NCI-H2107 treated with DMSO at 0.1 percent for 48 hours (cell line): Measurements from ENCODE around the gene SNTG2.
A peak's percentile ranks its signal among the peaks of the same experiment; 100 is the strongest.

Experiments used
- DNase-seq: peaks from one replicate; lab custom pipeline; 2025; ENCODE audit not compliant: unreplicated experiment; lab: John Stamatoyannopoulos, UW

Gene SNTG2

DNA sequence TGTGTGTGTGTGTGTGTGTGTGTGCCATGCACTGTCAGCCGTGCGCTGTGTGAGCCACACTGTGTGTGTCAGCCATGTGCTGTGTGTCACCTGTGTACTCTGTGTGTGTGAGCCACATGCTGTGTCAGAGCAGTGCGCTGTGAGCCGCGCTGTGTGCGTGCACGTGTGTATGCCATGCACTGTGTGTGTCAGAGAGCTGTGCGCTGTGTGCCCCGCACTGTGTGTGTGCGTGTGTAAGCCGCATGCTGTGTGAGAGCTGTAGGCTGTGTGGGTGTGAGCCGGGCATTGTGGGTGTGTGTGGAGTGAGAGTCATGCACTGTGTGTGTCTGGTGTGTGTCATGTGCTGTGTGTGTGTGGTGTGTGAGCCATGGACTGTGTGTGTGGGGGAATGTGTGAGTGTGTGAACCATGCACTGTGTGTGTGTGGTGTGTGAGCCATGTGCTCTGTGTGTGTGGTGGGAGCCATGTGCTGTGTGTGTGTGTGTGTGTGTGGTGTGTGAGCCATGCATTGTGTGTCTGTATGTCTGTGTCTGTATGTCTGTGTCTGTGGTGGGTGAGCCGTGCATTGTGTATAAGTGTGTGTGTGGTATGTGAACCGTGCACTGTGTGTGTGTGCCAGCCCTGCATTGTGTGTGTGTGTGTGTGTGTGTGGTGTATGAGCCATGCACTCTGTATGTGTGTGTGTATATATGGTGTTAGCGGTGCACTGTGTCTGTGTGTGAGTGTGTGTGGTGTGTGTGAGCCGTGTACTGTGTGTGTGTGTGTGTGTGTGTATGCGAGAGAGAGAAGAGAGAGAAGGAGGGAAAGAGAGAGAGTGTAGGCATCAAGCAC lies 356.3 kb downstream of the SNTG2 start:
- DNase-seq: no peak

DNA sequence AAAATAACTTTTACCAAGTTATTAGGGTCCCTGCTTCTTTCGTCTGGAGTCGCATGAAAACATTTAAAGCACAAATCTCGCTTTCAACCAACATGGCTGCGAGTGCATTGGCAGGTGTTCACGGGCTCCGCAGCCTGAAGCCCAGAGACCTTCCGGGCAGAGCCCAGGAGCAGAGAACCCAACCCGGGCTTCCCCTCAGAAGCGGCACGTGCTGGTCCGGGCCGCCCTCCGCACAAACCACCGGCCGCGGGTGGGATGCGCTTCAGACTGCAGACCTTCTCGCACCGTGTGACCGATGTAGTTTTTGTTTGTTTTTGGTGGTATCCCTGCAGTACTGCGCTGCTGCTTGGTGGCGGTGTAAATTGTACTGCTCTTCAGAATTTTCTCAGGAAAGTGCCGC lies 357.0 kb downstream of the SNTG2 start:
- no peak for DNase-seq

DNA sequence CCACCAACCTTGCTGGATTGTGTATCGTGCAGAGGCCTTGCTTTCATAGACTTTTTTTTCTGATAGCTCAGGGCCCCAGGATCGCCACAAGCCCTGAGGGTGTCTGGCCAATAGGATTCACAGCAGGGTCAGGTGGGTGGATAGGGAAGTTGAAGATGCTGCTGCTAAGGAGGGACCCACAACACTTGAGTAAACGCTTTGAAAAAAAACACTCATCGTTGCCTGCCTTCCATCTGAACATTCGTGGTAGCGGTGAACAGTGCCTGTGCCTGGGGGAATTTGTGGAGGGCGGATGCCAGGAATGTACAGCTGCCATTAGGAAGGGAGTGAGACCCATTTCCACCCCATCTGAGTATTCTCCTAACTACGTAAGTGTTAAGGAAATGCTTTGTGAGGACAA lies 358.0 kb downstream of the SNTG2 start:
- DNase-seq: no peak

DNA sequence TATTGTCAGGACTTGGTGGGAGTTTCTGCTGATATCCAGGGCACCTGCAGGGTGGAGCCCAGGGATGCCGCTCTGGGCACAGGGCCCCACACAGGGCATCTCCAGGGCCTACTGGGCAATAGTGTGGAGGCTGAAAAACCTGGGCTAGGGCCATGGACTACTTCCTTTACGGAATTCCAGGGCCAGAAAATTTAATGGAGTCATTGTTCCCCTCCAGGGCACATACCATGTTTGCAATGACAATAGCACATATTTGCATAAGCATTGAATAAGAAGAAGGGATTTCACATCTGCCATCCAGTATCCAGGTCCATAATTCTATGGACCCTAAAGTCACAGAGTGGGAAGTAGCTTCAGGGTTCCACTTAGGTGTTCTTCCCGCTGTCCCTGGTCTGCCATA lies 358.9 kb downstream of the SNTG2 start:
- DNase-seq: no peak

DNA sequence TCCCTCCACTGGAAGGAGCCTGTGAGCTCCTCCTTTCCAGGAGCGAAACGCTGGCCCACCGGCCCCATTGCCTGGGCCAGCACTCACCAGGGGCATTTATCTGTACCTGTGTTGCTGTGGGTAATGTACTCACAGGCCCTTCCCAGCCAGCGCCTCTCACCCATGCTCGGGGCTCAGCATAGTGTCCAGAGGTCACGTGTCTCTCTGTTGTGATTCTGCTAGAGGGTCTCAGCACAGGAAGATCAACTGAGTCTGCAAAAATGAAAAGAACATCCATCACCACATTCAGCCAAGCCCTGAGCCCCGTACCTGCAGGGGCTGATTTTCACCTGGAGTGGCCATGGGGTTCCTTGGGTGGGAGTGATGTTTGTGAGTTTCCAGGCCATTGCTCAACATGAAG lies 359.6 kb downstream of the SNTG2 start:
- DNase-seq: no peak

DNA sequence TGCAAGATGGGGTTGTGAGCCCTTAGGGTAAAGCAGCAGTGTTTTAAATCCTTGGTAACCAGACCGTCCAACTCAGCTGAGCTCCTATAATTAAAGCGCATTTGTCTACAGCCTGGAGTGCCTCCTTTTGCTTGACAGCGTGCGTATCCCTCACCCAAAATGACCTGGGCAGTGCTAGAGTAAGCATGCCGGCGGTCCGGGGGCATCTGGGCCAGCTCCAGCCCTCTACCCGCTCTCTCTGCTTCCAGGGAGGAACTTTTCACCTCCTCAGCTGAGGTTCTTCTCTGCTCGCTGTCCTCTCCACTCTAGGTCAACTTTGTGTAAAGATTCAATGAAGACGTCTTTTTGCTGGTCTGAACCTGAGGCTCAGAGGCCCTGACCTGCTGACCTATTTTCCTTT lies 360.2 kb downstream of the SNTG2 start:
- DNase-seq: no peak

DNA sequence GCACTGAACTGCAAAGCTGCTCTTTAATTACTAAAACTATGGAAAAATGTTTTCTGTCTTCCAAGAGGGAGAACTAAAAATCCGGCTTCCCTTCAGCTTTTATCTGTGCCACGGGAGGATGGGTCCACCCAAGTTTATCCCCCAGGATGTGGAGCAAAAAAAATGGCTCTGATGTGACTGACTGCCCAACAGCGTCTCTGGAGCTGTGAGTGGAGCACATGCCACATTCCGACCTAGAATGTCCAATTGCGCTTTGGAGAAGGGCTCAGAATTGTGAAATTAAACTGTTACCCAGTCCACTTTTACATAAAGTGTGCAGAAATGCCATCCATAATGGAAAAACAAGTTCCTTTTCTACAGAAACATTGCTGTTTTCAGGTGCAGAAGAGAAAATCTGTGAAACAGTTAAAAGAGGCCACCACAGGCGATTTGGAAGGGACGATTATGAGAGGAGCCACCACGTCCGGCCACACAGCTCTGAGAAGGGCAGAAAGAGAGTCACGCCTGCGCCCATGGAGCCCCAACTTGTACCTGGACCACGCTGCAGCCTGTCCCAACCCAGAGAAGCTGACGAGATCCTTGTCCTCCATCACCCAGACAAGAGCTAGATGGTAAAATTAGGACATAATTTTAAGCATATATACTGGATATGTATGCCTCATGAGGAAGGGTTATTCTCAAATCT lies 362.7 kb downstream of the SNTG2 start:
- no peak for DNase-seq

DNA sequence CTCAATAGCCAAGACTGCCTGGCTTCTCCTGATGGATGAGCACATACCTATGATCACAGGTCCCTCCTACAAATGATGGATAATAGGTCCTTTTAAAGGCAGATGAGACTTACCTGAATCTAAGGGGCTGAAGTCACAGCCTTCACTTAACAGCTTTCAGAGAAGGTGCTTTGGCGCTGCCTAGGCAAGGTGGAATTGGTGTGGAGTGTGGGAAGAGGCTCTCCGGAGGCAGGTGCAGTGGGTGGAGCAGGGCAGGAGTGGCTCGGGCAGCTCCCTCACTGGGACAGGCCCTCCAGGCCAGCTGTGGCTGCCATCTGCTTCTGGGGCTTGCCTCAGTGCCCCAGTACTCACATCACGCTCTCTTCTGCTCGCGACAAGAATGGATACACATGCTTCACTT lies 363.6 kb downstream of the SNTG2 start:
- no peak for DNase-seq

DNA sequence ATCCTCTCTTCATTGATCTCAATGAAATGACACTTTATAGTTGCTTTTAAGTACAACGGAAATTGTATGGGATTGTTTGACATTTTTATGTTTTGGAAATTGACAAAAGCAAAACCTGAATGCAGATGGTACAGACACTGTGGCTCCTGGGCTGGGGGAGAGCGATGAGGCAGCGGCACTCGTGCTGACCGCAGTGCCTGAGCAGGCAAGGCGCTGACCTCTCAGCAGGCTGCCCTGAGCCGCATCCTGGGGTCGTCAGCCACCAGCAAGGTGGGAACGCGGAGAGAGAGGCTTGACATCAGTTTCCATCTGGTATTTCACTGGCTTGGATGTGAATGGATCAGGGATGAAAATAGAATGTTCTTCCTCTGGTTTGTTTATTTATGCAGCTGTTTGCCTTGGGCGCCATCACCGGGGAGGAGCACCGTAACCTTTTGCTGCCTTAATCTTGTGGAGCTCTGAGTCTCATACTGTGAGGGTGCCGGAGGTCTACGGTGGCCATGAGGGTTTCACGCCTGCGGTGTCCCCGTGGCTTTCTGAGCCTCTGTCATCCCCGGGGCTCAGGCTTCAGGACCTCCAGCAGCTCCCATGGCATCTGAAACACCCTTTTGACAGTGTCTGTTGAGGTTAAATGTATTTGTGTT lies 367.8 kb downstream of the SNTG2 start:
- no peak for DNase-seq

DNA sequence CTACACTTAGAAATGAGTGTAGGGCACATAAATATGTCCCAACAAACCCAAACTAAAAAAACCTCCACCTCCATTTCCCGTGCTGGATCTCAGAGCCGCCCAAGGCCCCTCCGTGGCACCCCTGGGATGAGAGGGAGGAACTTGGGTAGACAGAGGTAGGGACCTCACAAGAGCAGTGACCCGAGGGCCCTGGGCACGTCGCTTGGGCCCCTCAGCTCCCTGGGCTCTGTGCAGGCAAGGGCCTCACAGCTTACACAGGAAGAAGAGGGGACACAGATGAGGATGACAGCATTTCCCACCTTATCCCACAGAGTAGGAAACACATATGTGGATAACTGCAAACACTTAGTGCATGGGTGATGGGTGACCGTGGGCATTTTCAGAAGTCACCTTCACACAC lies 368.7 kb downstream of the SNTG2 start:
- DNase-seq: no peak

DNA sequence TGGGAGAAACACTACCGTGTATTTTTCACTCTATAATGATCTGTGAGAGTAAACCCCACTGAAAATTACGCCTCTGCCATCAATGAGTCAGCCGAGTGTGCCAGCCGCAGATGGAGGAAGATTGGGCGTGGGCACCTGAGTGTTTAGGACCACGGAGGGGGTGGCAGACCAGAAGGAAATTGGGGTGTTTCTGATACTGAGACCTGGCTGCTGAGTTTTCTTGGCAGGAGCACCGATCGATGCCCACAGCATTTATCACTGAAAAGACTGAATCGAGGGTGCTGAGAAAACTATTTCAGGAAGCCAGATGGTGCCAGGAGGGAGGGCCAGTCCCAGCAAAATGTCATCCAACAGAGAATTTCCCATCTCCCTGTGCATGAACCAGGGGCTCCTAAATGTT lies 370.7 kb downstream of the SNTG2 start:
- DNase-seq: no peak

DNA sequence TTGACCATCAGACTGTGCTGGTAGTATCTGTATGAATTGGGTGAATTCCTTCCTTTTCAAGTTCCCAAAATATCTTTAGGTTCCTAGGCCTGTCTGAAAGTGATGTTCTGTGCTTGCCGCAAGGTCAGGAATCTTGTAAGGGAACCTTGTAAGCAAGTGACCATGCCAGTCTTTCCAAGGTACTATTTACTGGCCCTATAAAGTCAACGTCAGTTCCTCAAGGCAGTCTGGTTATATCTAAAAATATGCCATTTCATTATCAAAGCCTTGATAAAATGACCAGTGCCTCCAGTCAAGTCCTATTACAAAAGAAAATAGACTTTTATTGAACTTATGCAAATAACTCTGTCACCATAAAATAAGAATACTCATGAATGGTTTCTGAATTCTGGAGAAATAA lies 374.2 kb downstream of the SNTG2 start:
- no peak for DNase-seq

DNA sequence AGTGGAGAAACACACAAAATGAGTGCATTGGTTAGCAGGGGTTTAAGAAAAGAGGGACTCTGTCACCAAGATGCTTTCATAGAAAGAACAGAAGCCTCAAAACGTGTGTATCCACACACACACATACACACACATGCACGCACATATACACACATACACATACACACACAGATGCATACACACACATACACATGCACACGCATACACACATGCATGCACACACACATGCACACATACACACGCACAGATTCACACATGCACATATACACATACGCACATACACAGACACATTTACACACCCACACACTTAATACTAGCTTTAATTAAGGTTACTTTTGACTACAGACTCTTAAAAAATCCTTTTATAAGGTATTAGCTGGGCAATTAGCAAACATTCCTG lies 378.0 kb downstream of the SNTG2 start:
- no peak for DNase-seq

DNA sequence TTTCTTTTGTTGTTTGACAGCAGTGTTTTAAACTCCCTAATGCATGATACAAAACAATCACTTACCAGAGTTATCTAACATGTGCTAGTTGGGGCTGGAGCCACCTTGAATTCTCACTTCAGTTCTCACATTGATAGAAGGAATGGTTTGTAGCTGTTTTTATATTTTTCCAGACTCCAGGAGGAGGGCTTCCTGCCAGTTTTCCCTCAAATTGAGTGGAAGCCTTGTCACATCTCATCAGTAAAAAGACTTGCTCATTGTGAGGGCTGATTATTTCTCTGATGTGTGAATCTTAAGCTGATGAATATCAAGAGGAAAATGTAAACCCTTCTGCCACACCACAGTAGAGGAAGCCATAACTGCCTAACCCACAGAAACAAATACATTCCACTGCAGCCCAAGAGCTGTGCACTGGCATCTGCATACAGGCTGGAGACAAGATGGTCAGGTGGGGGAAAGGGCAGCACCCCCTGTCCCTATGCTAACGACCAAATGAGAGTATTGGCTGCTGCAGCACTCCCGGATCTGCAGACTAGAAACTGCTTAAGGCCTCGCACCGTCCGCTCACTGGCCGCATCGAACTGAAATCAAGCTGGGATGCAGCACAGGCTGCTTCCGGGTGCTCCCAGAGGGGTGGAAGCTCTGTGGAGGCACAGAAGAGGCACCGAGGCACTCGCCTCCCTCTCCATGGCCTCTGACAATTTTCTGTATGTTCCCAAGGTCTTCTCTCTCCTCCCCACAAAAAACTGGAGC lies 388.9 kb downstream of the SNTG2 start:
- DNase-seq: no peak

DNA sequence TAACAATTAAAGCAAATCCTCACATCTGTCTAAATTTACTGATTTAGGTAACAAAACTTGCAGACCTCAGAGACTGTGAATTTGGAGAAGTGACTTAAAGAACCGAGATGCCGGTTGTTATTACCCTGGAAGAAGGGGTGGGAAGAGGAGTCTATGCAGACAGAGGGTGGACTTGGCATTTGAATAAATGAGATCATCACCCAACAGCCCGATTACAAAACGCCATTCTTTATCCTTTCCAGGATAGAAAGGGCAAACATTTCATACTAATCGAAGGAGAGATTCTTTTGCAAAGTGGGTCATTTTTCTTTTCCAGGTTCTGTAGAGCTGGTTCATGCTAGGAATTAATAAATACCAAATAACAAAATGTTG lies 389.5 kb downstream of the SNTG2 start:
- DNase-seq: no peak

DNA sequence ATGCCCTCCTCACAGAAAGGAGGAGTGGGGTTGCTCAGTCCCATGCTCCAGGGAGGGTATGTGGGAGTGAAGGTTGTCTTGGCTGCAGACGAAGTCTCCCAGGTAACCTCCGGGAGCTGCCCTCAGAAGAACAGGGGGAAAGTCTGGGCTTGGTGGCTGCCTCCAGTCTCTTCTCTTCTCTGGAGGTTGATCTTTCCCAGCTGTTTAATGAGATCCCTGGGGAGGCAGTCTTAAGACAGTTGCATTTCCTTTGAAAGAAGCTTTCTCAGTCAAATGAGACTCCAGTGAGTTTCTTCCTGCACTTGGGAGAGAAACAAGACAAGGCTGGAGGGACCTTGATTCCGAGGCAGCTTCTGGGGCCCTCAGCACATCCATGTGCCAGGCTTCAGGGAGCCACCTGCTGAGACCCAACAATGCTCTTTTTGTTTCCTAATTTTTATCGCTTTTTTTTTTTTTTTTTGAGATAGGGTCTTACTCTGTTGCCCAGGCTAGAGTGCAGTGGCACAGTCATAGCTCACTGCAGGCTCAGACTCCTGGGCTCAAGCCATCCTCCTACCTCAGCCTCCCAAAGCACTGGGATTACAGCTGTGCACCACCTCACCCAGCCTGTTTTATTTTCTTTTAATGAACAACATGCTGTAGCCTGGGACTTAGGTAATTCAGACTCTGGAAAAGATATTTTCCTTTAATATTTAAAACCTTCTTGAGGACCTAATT lies 390.9 kb downstream of the SNTG2 start:
- DNase-seq: no peak

DNA sequence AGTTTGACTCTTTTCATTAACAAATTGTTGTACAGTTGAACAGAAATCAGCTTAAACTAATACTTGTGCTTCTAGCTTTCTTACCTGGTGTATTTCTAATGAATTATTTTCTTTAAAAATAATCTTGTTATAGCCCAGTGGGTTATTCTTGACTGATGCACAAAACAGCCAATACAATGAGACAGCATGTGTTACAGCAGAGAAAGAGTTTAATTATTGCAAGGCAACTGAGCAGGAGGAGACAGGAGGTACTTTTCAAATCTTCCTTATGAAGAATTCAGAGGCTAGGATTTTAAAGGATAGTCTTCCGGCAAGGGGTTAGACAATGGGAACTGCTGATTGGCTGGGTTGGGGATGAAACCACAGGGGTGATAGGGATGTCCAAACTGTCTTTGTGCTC lies 398.1 kb downstream of the SNTG2 start:
- no peak for DNase-seq

DNA sequence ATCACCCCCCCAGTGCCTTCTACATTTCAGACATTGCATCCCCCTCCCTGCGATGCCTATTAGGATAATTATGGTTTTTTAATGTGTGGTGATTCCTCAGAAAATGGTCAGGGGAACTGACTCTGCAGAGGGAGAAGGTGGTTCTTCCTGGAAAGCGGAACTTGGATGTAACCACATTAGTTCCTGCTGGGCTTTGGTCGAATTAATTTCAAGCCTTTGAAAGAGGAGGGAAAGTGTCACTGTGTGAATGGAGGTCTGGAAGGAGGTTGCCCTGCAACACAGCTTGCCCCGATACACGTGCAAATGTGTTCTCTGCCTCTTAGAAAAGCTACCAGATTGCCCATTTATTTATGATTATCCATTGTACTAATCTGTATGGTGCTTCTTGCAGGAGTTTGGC lies 399.5 kb downstream of the SNTG2 start:
- DNase-seq: no peak

DNA sequence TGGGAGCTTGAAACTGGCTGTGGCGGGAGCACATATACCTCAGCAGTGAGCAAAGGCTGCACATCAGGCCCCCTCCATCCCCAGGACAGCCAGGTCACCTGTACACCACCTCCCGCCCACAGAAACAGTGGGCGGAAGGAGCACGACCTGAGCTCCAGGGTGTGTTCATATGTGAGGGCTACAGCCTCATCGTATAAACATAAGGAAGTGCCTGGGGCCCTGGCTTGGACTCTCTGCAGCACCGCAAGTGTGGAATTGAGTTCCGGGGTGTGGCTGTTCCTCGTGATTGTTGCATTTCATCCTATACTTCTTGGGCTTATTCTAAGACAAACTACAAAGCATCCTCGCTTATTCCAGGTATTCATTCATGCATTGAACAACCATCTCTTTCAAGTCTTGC lies 402.5 kb downstream of the SNTG2 start:
- DNase-seq: no peak

DNA sequence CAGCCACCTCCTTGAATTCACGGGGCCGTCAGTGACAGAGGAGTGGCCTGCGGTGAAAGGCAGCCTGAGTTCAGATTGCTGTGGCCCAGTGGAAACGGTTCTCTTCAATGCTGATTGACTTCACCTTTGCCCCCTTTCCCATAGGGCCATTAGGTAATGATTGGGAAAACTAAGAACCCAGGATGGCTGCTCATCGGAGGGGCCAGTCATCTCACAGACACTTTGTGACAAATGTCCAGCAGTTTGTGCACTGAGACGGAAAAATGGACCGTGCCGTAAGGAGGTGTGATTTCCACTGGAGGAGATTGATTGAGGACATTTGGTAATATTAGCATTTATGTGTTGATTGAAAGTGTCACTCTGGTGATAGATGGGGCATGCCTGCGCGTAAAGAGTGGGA lies 402.9 kb downstream of the SNTG2 start:
- no peak for DNase-seq

DNA sequence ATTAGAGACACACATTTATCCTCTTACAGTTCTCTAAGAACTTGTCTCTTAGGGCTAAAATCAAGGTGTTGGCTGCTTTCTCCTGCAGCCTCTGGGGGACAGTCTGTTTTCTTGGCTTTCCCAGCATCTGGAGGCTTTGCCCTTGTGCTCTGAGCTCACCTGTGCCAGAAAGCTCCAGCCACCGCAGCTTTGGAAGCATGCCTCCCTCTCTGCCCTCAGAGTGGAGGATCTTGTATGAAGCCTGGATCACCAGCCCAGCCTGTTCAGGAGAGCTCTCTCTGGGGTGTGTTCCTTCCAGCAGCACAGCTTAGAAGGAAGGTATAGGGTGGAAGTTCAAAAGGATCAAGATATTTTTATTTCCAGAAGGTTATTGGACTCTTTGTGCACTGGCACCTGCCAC lies 409.5 kb downstream of the SNTG2 start:
- peak; percentile 63 for DNase-seq
